Renal pelvis (tissue), 4 donors: Measurements from ENCODE around the gene BCR. TPM values are rescaled to one million over a fixed set of nuclear protein-coding genes. Genes with fewer than 3 reads are reported as not detected.

Experiments
- DNase-seq: peaks from one replicate; pipeline ENCODE4 v3.0.0-alpha.2; 2013
- polyA plus RNA-seq, 3 donors: library from polyadenylated mRNA; unstranded; fragments of 120-200 nt; gene quantifications; one replicate each; pipeline ENCODE4 v1.2.1, GENCODE V29; 2013; ENCODE audit not compliant: insufficient read length in 3 of 3

Gene BCR
- polyA plus RNA-seq, 3 donors, result 58.7 to 68.9 (median 61.1) TPM

DNA sequence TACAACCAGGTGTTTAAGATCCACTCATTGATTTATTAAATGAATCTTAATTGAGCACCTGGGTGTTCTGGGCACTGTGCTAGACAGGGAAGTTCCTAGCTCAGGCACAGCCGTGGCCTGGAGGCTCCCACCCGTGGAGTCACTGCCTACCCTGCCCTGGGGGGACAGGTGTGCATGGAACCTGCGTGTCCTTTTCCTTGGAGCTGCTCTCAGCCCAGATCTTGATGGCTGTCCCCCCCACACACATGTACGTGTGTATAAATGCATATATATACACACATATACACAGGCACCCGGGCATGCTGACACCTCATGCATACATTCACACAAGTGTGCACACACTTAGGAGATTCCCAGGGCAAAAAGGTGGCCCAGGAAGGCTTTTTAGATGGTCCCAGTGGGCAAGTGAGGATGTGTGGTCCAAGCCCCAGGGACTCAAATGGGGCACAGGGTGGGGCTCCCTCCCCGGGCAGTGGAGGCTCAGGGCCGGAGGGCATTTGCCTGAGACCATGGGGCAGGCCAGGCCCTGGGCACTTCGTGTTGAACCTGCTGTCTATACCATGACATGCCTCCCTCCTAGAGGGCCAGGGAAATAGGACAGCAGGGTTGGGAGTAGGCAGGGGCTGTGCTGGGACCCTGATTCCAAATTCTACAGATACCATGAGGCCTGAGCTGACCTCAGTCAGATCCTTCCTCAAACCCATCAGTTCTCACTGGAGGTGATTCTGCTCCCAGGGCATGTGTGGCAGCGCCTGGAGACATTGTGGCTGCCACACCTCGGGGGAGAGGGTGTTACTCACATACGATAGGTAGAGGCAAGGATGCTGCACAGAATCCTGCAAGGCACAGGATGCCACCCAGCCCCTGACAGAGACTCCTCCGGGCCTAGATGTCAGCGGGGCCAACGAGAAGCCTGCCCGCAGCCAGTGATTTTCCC, 77.8 kb downstream of the BCR start:
- no peak for DNase-seq

DNA sequence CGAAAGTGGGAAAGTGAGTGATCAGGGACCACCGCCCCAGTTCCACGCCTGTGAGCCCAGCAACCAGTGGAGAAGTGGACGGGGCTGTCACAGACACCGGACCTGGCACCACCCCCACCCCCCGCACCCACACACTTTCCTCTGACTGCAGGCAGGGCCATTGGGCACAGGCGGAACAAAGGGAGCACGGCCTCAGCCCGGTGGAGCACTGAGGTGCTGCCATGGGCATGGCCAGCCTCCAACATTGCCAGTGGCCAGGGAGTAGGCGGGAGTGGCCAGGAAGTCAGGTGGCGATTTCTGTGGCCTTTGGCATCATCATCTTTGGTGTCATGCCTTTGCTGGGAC, 78.5 kb downstream of the BCR start:
- DNase-seq, result no peak

DNA sequence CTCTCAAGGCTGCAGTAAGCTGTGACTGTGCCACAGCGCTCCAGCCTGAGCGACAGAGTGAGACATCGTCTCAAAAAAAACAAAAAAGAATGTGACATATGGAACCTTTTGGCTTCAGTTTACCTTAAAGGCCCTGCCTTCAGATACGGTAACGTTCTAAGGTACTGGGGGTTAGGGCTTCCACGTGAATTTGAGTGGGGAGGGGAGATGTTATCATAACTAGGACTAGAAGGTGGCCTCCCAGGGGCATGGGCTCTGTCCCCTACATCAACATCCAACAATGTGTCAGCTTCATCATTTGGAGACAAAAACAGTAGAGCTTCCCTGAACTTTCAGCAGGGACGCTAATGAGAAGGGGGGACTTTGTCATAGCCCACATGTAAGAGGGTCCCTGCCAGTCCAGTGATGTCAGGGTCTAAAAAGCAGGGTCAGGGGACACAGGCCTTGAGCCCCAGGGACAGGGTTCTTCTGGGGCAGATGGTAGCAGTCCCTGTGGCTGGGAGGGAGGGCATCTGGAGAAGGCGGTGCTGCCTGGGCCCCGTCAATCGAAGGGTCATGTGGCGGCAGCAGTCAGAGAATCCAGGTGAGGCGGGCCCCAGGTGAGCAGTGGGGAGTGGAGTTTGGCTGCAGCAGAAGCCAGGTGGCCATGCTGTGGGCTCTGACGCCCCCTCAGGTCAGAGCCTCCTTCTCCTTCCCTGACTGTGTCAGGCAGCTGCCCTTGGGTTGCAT, 79.8 kb downstream of the BCR start:
- no peak for DNase-seq

DNA sequence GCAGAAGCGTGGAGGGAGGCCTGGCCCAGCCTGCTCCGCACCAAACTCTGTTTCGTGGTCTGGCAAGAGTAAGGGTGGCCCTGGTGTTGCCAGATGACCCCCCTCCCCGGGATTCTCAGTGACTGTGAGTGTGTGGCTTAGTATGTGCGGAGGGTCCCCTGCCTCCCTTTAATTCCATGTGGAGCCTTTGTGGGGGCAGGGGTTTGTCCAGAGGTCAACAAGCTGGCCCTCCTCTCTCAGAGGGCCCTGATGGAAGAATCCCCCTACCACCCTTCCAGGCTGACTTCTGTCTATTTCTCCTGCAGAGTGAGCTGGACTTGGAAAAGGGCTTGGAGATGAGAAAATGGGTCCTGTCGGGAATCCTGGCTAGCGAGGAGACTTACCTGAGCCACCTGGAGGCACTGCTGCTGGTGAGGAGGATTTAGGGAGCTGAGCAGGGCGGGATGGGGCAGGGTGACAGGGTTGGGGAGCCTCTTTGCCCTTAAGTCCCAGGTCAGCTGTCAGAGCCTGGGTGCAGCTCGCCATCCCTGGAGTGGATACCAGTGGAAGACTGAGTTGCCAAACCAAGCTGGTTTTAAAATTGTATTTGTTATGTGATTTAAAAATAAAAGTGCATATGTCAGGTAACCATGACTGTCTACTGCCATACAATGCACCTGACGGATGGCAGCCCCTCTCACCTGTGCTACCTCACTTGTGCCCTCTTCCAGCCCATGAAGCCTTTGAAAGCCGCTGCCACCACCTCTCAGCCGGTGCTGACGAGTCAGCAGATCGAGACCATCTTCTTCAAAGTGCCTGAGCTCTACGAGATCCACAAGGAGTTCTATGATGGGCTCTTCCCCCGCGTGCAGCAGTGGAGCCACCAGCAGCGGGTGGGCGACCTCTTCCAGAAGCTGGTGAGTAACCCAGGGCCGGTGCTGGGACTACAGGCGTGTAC, 80.6 kb downstream of the BCR start:
- no peak for DNase-seq

DNA sequence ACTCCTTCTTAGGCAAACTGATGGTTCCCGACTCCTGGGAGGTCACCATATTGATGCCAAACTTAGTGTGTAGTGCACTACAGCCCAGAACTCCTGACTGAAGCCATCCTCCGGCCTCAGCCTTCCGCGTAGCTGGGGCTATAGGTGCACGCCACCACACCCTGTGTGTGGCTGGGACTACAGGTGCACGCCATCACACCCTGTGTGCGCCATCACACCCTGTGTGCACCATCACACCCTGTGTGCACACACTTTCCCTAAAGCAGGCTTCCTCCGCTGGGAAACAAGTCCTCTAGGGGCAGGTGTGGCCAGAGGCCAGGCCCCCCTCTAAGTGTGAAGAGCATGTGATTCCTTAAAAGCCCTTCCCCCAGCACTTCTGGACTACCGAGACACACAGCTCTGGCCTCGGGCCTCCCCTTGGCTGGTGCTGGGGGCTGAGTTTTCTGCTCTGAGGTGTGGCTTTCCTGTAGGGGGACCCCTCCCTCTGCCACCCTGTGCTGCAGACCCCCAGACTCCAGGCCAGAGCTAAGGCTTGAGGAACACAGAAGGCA, 81.7 kb downstream of the BCR start:
- no peak for DNase-seq

DNA sequence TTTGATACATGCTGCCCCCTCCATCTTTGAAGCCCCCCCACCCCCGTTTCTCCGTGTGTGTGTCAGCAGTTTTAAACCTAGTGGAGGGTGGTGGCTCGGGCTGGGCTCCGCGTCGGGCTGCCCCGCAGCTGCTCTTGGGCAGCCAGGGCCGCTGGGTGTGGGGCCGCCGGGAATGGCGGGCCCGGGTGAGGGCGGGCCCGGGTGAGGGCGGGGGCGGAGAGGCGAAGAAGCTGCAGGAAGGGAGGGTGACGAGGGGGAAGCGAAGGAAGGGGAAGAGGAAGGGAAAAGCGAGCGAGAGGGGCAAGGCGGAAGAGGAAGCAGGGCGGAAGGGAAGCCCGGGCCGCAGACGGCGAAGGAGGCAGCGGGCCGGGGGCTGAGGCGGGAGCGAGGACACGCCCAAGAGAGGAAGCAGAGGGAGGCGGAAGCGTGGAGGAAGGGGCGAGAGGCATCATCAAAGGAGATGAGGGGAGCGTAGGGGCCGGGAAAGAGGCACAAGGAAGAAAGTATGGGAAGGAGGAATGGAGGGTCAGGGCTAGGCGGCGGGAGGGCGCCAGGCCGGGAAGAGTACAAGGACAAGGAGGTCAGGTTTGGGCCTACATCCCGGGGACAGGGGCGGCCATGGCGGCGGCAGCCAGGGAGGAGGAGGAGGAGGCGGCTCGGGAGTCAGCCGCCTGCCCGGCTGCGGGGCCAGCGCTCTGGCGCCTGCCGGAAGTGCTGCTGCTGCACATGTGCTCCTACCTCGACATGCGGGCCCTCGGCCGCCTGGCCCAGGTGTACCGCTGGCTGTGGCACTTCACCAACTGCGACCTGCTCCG, 82.4 kb downstream of the BCR start:
- DNase-seq, result no peak

DNA sequence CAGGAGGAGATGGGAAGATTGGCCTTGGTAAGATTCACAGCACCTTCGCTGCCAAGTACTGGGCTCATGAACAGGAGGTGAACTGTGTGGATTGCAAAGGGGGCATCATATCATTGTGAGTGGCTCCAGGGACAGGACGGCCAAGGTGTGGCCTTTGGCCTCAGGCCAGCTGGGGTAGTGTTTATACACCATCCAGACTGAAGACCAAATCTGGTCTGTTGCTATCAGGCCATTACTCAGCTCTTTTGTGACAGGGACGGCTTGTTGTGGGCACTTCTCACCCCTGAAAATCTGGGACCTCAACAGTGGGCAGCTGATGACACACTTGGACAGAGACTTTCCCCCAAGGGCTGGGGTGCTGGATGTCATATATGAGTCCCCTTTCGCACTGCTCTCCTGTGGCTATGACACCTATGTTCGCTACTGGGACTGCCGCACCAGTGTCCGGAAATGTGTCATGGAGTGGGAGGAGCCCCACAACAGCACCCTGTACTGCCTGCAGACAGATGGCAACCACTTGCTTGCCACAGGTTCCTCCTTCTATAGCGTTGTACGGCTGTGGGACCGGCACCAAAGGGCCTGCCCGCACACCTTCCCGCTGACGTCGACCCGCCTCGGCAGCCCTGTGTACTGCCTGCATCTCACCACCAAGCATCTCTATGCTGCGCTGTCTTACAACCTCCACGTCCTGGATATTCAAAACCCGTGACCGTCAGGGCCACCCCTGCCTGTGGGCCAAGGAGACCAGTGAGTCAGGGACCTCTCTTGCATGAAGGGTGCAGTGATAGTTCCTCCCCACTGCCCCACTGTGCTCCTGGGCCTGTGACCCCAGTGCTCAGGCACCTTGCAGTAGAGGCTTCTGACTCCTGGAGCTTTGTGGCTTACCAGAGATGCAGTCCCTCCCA, 83.6 kb downstream of the BCR start:
- no peak for DNase-seq

DNA sequence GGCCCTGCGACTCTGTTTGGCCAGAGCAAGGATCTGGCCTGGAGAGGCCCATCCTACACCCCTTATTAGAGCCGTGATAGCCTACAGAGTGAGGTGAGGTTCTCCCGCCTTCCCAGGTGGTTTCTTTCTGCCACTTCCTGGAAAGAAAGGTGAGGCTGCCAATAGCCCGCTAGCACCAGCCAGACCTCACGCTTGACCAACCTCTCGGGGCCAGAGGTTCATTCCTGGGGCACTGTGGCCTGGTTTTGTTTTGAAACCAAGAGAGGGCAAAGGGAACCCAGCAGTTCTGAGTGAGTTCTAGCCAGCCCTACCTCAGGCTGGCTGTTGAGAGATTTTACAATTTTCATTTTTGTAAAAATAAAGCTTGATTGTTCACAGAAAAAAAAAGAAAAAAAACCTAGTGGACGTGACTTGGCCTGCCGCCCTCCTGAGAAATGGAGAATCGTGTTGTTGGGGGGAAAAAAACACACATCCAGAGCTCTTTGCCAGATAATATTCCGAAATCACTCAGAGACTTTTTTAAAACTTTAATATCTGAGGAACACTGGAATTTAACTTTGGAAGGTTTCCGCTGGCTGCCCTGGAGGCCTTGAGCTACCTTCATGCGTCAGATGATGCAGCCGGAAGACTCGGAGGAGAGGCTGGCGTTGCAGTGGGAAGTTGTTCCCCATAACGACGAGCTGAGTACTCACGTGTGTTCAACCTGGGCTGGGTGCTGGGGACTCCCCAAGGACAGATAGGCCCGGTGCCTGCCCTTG, 84.5 kb downstream of the BCR start:
- DNase-seq, result no peak

DNA sequence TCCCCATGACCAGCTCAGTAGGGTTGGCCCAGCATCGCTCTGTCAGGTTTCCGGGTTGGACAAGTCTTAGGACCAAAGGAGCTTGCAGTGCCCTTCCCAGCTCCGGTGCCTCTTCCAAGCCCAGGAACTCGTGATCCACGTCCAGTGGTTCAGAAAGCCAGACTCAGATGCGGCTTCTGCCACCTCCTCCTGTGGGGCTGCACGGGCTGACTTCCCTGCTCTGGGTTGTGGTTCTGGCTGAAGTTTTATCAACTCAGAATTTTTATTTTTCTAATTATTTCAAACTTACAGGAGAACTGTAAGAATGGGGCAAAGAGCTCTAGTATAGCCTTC, 85.0 kb downstream of the BCR start:
- no peak for DNase-seq

DNA sequence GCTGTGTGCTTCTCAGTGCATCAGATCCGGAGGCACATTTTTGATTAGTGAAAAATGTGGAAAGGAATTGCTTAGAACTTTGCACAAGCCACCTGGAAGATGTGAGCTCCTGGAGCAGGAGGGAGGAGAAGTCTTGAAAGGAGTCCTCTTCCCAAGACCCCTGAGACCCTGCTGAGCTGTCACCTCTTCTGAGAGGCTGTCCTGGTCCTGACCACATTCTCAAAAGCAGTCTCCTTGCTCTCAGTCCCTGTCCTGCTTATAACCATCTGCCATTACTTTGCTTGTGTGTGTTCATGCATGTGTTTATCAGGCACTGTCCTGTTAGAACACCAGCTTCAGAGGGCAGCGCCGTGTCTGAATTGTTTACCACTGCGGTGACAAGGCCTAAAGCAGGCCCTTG, 86.5 kb downstream of the BCR start:
- no peak for DNase-seq

DNA sequence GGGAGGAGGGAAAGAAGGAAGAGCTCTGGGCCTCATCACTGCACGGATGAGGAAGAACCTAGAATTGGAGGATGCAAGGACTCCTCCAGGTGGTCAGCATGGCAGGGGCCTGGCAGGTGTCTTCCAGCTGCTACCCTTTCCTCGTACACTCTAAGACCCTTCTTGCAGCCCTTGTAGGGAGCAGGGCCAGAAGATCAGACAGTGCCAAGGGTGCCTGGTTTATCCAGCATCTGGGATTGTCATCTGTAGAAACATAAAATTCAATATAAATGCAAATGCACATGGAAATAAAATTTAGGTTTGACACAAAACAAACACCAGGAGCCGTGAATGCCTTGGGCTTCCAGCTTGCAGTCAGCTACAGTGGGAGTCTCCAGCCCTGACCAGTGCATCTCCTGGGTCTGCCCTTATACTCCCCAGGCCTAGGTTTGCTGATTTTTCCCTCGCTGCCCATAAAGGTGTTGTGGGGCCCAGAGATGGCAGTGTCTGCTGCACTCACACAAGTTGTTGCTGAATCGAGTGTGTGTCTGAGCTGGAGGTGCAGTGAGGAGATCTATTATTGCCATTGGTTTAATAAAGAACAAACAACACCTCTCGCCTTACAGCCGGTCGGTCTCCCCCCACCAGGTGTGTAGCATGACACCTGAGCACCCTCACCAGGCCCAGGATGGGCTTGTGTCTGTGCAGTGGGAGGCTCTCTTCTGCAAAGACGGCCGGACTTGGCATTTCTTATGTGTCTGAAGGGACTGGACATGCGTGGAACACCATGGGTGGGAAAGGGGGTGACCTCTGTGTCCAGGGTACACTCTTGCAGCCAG, 87.1 kb downstream of the BCR start:
- DNase-seq, result no peak

DNA sequence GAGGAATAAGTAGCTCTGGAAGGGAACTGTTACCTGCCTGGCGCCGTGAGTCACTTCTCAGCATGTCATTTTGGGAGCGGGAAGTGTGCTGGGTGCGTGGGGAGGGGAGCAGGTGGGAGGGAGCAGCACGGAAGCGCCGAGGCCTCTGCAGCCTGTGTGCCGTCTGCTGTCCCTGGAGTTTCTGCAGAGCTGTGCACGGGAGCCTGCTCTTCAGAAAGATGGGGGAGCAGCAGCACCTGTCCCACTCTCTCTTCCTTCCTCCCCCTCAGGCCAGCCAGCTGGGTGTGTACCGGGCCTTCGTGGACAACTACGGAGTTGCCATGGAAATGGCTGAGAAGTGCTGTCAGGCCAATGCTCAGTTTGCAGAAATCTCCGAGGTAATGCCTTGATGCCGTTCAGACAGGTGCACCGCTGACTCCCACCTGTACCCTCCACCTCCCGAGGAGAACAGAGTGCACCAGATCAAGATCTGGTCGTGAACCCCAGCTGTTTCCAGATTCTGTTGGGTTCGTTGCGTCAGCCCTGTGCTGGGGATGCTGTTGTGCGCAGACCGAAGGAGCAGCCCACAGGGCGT, 87.9 kb downstream of the BCR start:
- no peak for DNase-seq

DNA sequence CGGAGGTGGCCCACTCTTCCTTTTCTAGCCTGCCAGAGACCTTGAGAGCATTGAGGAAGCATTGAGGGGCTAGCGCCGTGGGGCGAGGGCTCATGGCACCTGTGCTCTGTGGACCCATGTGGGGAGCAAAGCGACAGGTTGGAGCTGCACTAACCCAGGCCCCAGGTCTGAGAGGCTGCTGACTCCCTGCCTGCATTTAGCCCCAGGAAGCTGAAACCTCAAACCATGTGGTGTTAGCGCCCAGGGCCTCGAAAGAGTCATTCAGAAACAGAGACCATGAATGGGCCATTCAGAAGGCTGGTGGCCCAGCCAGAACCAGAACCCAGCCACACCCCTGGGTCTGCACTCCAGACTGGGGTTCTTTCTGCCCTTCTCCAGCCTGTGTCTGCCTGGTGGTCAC, 88.6 kb downstream of the BCR start:
- DNase-seq, result no peak

DNA sequence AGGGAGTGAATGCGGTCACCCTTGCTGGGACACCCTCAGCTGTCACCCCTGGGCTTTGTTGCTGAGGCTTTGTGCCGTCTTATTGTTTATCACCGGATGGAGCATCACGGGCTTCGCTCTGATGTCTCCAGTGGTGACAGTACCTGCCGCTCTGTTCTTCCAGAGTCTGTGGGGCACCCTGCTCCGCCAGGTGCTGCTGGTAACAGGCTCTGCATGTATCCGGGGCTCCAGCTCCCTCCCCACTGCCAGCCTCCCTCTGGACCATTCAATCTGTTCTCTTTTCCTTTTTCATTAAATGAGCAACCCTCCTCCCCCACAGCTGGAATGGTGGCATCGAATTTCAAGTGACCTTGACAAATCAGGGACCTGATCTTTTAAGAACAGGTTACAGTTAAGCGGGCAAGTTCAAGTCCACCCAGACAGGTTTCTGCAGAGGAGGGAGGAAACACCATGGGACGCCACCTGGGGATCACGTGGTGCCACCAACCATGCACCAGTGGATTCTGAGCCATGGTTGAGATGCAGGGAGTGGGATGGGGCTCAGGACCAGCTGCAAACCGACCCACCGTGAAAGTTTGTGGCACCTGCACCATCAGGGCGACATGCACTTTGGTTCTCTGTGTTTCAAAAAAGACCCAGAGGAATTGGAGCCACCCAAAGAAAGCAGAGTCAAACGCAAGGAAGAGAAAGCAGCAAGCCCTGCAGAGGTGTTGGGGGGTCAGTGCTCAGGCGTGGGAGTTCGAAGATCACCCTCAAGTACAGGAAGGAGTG, 89.3 kb downstream of the BCR start:
- DNase-seq, result peak; percentile 82

DNA sequence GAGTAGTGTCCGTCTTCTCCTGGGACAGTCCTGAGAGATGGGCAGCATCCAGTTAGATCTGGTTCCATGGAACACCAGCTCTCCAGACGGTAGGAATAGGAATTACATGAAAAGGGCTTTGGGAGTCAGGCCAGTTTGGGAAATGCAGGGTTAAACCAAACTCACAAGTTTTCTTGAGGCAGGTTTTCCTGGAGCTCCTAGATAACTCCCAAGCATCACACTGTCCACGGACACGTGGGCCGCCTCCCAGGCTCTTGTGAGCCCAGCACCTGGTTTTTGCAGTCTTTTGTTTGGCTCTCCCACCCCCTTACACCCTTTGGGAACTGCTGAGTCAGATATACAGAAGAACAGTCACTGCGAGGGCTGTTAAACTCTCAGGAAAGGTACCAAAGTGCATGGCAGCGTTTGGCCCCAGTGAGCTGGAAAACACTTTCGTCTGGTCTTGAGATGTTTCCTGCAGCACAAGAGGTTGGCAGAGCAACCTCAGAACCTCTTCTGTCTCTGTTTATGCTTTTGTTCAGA, 90.0 kb downstream of the BCR start:
- no peak for DNase-seq

DNA sequence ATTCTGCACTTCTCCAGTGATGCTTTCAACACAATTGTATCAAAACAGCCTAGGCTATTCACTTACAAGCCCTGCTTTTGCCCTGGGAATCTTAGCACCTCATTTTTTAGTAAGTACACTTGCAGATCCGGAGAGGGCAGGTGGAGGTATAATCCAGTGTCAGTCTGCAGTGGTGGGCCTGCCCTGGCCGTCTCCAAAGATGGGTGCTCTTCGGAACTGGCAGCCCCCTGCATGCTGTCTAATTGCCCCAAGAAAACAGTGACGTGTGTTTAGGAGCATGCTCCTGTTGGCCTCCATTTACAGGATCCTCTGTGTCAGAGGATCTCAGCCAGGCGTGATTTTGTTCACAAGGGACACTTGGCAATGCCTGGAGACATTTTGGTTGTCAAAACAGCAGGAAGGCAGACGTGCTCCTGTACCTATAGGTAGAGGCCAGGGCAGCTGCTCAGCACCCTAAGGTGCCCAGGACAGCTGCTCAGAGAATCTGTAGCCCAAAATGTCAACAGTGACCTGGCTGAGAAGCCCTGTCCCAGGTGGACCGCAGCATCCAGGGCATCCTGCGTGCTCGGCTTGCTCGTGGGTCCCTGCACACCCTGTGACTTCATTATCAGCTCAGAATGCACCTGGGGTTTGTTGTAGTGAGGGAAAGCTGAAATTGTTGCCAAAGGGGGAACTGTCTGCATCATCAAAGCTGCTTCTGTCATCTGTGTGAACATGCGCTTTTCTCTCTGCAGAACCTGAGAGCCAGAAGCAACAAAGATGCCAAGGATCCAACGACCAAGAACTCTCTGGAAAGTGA, 90.7 kb downstream of the BCR start:
- DNase-seq, result no peak
